DMS53 (cell line): ENCODE measurements around the gene GYS2.

Experiments used
- DNase-seq: peaks from one replicate; lab custom pipeline; 2025; lab: John Stamatoyannopoulos, UW

Gene GYS2

GRCh38 chr12:21505888-21506287 lies 98.8 kb downstream of the GYS2 start:
- DNase-seq: no peak

GRCh38 chr12:21502872-21503271 lies 101.8 kb downstream of the GYS2 start:
- no peak for DNase-seq

GRCh38 chr12:21502164-21502496 lies 102.5 kb downstream of the GYS2 start:
- peak; percentile 67 for DNase-seq

DNA sequence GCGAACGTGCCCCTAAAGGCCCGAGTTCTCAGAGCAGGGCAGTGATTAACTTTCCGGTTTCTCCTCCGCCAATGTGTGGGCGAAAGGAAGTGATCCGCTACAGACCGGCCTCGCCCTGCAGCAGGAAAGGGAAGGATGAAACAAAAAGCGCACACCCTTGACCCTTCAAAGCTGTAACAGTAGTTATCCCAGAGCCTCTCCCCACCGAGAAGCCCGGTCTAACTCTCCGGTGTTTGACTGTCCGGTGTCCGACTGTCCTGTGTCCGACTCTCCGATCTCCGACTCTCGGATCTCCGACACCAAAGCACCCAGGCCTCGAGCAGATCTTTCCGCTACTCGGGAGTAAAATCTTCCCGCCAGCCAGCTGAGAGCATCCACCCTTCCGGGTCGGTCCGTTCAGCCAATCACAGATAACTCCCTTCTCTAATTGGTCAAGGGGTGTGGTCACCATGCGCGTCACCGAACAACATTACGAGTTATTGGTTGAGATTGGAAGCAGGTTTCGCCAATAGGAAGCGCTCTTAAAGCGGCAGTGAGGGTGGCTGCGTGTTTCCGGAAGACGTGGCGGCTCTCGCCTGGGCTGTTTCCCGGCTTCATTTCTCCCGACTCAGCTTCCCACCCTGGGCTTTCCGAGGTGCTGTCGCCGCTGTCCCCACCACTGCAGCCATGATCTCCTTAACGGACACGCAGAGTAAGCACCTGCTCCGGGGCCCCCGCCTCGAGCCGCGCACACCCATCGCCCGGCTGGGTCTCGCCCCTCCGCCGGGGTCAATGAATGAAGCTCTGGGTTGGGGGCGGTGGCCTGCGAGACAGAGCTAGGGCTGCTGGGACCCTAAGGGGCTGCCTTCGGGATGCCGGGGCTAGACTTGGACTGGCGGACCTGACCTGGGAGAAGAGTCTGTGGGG lies 103.1 kb downstream of the GYS2 start, which contains the start of the genes GOLT1B and RECQL:
Gene GOLT1B (plus strand): TSS at position 532 of the 906 bp plus-strand sequence. CDS start 135 bp downstream, at position 667.
Gene RECQL (minus strand): TSS at position 378 of the 906 bp plus-strand sequence. CDS start 2,065 bp downstream, outside the sequence.
- DNase-seq: peak; percentile 100

DNA sequence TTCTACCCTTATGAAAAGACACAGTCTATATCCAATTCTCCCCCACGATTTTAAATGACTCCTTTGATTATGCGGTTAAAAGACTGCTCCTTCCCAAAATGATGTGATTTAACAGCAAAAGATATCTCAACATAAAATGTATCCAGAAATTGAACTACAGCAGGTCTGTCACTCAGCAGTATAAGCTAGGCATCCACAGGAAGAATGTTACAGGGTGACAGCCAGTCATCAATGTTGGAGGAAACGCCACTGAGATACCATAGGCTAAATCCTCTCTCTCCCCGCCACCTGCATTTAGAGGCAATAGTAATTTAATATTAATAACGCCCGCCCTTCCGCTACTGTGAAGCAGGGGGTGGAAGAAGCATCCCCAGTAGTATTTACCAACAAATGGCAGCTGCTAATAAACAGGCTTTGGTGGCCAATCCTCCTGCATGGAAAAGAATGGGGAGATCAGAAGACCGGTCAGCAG lies 103.8 kb downstream of the GYS2 start:
- DNase-seq: no peak

DNA sequence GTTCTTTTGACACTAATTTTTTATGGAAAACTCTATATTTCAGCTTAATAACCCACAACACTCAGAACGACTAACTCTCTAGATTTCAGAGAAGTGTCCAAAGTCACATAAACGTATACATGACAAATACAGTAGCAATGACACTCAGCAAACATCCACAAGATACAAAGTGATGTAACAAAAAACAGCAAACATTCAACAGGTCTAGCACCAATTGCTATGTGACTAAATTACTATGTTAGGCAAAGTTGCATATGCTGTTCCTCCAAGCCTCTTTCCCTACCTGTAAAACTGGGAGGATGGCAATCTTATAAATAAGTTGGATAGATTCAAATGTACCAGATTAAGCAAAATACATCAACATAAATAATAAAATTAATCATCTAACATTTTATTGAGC lies 104.9 kb downstream of the GYS2 start:
- DNase-seq: no peak
